WTC11 (cell line): Measurements from ENCODE around the gene PGPEP1. TPM values are rescaled to one million over a fixed set of nuclear protein-coding genes. Genes with fewer than 3 reads are reported as not detected.
A peak's percentile ranks its signal among the peaks of the same experiment; 100 is the strongest.

Experiments used
- E2F4 ChIP-seq: sonication (generic); formaldehyde crosslinking; IDR thresholded peaks from 2 replicates; pipeline ENCODE4 v1.8.1; 2022; ENCODE audit warnings: low read depth, mild to moderate bottlenecking, moderate library complexity, missing genetic modification reagents, borderline replicate concordance
- ERG ChIP-seq: fragments of 250-450 bp; sonication (Bioruptor Pico); IDR thresholded peaks from 2 replicates; pipeline ENCODE4 v1.8.0; 2021; ENCODE audit warnings: mild to moderate bottlenecking
- ESRRA ChIP-seq: sonication (generic); formaldehyde crosslinking; IDR thresholded peaks from 2 replicates; pipeline ENCODE4 v1.8.1; 2022; ENCODE audit warnings: mild to moderate bottlenecking, missing genetic modification reagents, borderline replicate concordance
- ETV6 ChIP-seq: sonication (generic); formaldehyde crosslinking; IDR thresholded peaks from 2 replicates; pipeline ENCODE4 v1.8.1; 2022; ENCODE audit warnings: mild to moderate bottlenecking, missing genetic modification reagents
- FOXK1 ChIP-seq: sonication (generic); formaldehyde crosslinking; IDR thresholded peaks from 2 replicates; pipeline ENCODE4 v1.8.0; 2022; ENCODE audit warnings: mild to moderate bottlenecking, moderate library complexity, missing genetic modification reagents
- HMGA2 ChIP-seq: fragments of 250-450 bp; sonication (Bioruptor Pico); IDR thresholded peaks from 2 replicates; pipeline ENCODE4 v1.4.0; 2021; ENCODE audit warnings: mild to moderate bottlenecking, moderate library complexity
- IRF1 ChIP-seq: sonication (generic); formaldehyde crosslinking; IDR thresholded peaks from 2 replicates; pipeline ENCODE4 v1.8.0; 2023; ENCODE audit warnings: missing genetic modification reagents
- JUN ChIP-seq: sonication (generic); formaldehyde crosslinking; IDR thresholded peaks from 2 replicates; pipeline ENCODE4 v1.8.0; 2023; ENCODE audit warnings: mild to moderate bottlenecking, missing genetic modification reagents
- NFE2L1 ChIP-seq: sonication (generic); formaldehyde crosslinking; IDR thresholded peaks from 2 replicates; pipeline ENCODE4 v1.8.1; 2023; ENCODE audit warnings: missing genetic modification reagents
- PRDM15 ChIP-seq: sonication (generic); formaldehyde crosslinking; IDR thresholded peaks from 2 replicates; pipeline ENCODE4 v1.8.0; 2022; ENCODE audit warnings: missing genetic modification reagents
- RELA ChIP-seq: sonication (generic); formaldehyde crosslinking; IDR thresholded peaks from 2 replicates; pipeline ENCODE4 v1.8.1; 2022; ENCODE audit warnings: missing genetic modification reagents, mild to moderate bottlenecking, borderline replicate concordance
- SMAD3 ChIP-seq: sonication (generic); formaldehyde crosslinking; IDR thresholded peaks from 2 replicates; pipeline ENCODE4 v1.8.0; 2022; ENCODE audit warnings: missing genetic modification reagents, mild to moderate bottlenecking, borderline replicate concordance
- SOX15 ChIP-seq: fragments of 250-450 bp; sonication (Bioruptor Pico); IDR thresholded peaks from 2 replicates; pipeline ENCODE4 v1.9.0; 2021; ENCODE audit warnings: mild to moderate bottlenecking
- TEAD1 ChIP-seq: sonication (generic); formaldehyde crosslinking; IDR thresholded peaks from 2 replicates; pipeline ENCODE4 v1.8.0; 2022; ENCODE audit warnings: mild to moderate bottlenecking, missing genetic modification reagents
- ZMAT4 ChIP-seq: fragments of 250-450 bp; sonication (Bioruptor Pico); IDR thresholded peaks from 2 replicates; pipeline ENCODE4 v1.9.0; 2021; ENCODE audit warnings: mild to moderate bottlenecking
- ZNF138 ChIP-seq: sonication (generic); formaldehyde crosslinking; conservative IDR thresholded peaks from 2 replicates; pipeline ENCODE4 v1.8.1; 2022; ENCODE audit warnings: mild to moderate bottlenecking, moderate library complexity, missing genetic modification reagents
- ZNF219 ChIP-seq: sonication (generic); formaldehyde crosslinking; IDR thresholded peaks from 2 replicates; pipeline ENCODE4 v1.8.0; 2023; ENCODE audit warnings: missing genetic modification reagents, mild to moderate bottlenecking, borderline replicate concordance
- ZNF281 ChIP-seq: sonication (generic); formaldehyde crosslinking; IDR thresholded peaks from 2 replicates; pipeline ENCODE4 v1.8.0; 2023; ENCODE audit warnings: mild to moderate bottlenecking, missing genetic modification reagents
- ZNF317 ChIP-seq: sonication (generic); formaldehyde crosslinking; IDR thresholded peaks from 2 replicates; pipeline ENCODE4 v1.8.1; 2023; ENCODE audit warnings: low read depth, mild to moderate bottlenecking, moderate library complexity, missing genetic modification reagents, borderline replicate concordance
- ZNF416 ChIP-seq: fragments of 250-450 bp; sonication (Bioruptor Pico); IDR thresholded peaks from 2 replicates; pipeline ENCODE4 v1.9.0; 2021; ENCODE audit warnings: mild to moderate bottlenecking, inconsistent platforms
- ZNF532 ChIP-seq: fragments of 250-450 bp; sonication (Bioruptor Pico); IDR thresholded peaks from 2 replicates; pipeline ENCODE4 v1.9.0; 2021; ENCODE audit warnings: mild to moderate bottlenecking, borderline replicate concordance
- ZSCAN18 ChIP-seq: fragments of 250-450 bp; sonication (Bioruptor Pico); IDR thresholded peaks from 2 replicates; pipeline ENCODE4 v2.1.2; 2022; ENCODE audit warnings: mild to moderate bottlenecking, moderate library complexity
- total RNA-seq: library from RNA; stranded (reverse); gene quantifications from 3 replicates; pipeline ENCODE4 v1.2.3, GENCODE V29; 2021

The PGPEP1 gene
- total RNA-seq, 1 experiment from 2014 or later: 68.1 TPM

- TF ChIP-seq ESRRA (CRISPR knock-in tag) (no peak), FOXK1 (0 out of 2 replicates have a peak, but pooled peaks have one; percentile 4), ZMAT4 (no peak), ZNF317 (CRISPR knock-in tag) (no peak), ZNF219 (no peak), ERG (CRISPR knock-in tag) (no peak), ZSCAN18 (CRISPR knock-in tag) (no peak), ZNF138 (no peak), ETV6 (CRISPR knock-in tag) (peak; percentile 82), IRF1 (CRISPR knock-in tag) (no peak), SOX15 (CRISPR knock-in tag) (no peak), SMAD3 (no peak), RELA (CRISPR knock-in tag) (no peak), ZNF416 (CRISPR knock-in tag) (no peak), ZNF281 (CRISPR knock-in tag) (peak; percentile 95; the same call in 1 of the 2 replicates), E2F4 (CRISPR knock-in tag) (no peak), ZNF532 (no peak), NFE2L1 (CRISPR knock-in tag) (no peak), HMGA2 (CRISPR knock-in tag) (no peak), JUN (CRISPR knock-in tag) (no peak), PRDM15 (CRISPR knock-in tag) (no peak), TEAD1 (0 out of 2 replicates have a peak, but pooled peaks have one; percentile 17)
These were observed 47.4 kb upstream of the PGPEP1 start (continued) for GRCh38 chr19:18292810-18293641.
